Trophoblast cell (in vitro differentiated cells and primary cell): ENCODE data around the gene SMOC1.

Experiments
- DNase-seq, 2 donors: peaks; one replicate each; pipeline ENCODE4 v3.0.0-alpha.2; 2016
- H2AFZ ChIP-seq: 2 replicates; pipeline ENCODE4 v1.6.1; 2013; ENCODE audit warnings: low read length, moderate library complexity, mild to moderate bottlenecking; ENCODE audit not compliant: insufficient read depth, poor library complexity
- H2AK5ac ChIP-seq: 2 replicates; pipeline ENCODE4 v1.6.1; 2013; ENCODE audit warnings: mild to moderate bottlenecking, low read length
- H2BK120ac ChIP-seq: 2 replicates; pipeline ENCODE4 v1.6.1; 2013; ENCODE audit warnings: low read length, mild to moderate bottlenecking, moderate library complexity; ENCODE audit not compliant: insufficient read depth, poor library complexity
- H2BK12ac ChIP-seq: 2 replicates; pipeline ENCODE4 v1.6.1; 2013; ENCODE audit warnings: mild to moderate bottlenecking, low read length, moderate library complexity
- H2BK5ac ChIP-seq: 2 replicates; pipeline ENCODE4 v1.6.1; 2013; ENCODE audit warnings: low read length, low read depth, moderate library complexity, mild to moderate bottlenecking; ENCODE audit not compliant: poor library complexity
- H3K14ac ChIP-seq: 2 replicates; pipeline ENCODE4 v1.6.1; 2013; ENCODE audit warnings: mild to moderate bottlenecking, low read length
- H3K18ac ChIP-seq: 2 replicates; pipeline ENCODE4 v1.6.1; 2013; ENCODE audit warnings: mild to moderate bottlenecking, low read length
- H3K23ac ChIP-seq: 2 replicates; pipeline ENCODE4 v1.6.1; 2013; ENCODE audit warnings: low read length
- H3K27ac ChIP-seq: 2 replicates; pipeline ENCODE4 v1.5.1; 2013; ENCODE audit warnings: low read depth, mild to moderate bottlenecking, inconsistent platforms, low read length, moderate library complexity
- H3K27me3 ChIP-seq: 2 replicates; pipeline ENCODE4 v1.6.1; 2013; ENCODE audit warnings: inconsistent platforms, mild to moderate bottlenecking, low read length, moderate library complexity; ENCODE audit not compliant: insufficient read depth
- H3K36me3 ChIP-seq, 2 experiments: 1 replicate in 1 of 2; 2 replicates in 1 of 2; pipeline ENCODE4 v1.6.1; 2013; ENCODE audit warnings: low read length in 2 of 2, mild to moderate bottlenecking in 2 of 2, moderate library complexity in 1 of 2; ENCODE audit not compliant: insufficient read depth in 2 of 2, control insufficient read depth in 1 of 2
- H3K4ac ChIP-seq: 2 replicates; pipeline ENCODE4 v1.6.1; 2013; ENCODE audit warnings: low read depth, mild to moderate bottlenecking, low read length, moderate library complexity
- H3K4me1 ChIP-seq, 2 experiments: 1 replicate in 1 of 2; 2 replicates in 1 of 2; pipeline ENCODE4 v1.6.1; 2013; ENCODE audit warnings: low read length in 2 of 2, mild to moderate bottlenecking in 2 of 2, moderate library complexity in 1 of 2; ENCODE audit not compliant: insufficient read depth in 2 of 2, control insufficient read depth in 1 of 2
- H3K4me2 ChIP-seq: 2 replicates; pipeline ENCODE4 v1.6.1; 2013; ENCODE audit warnings: inconsistent platforms, mild to moderate bottlenecking, low read length, moderate library complexity
- H3K4me3 ChIP-seq: 2 replicates; pipeline ENCODE4 v1.5.1; 2013; ENCODE audit warnings: mild to moderate bottlenecking, low read depth, low read length, inconsistent platforms
- H3K79me1 ChIP-seq: one replicate; pipeline ENCODE4 v1.6.1; 2013; ENCODE audit warnings: low read length
- H3K79me2 ChIP-seq: 2 replicates; pipeline ENCODE4 v1.6.1; 2013; ENCODE audit warnings: low read length, mild to moderate bottlenecking; ENCODE audit not compliant: control insufficient read depth, insufficient read depth, poor library complexity
- H3K9ac ChIP-seq: 2 replicates; pipeline ENCODE4 v1.6.1; 2013; ENCODE audit warnings: mild to moderate bottlenecking, low read length
- H3K9me3 ChIP-seq: 2 replicates; pipeline ENCODE4 v1.6.1; 2013; ENCODE audit warnings: low read depth, mild to moderate bottlenecking, control low read depth, inconsistent platforms, low read length; ENCODE audit not compliant: insufficient read depth
- H4K12ac ChIP-seq: 2 replicates; pipeline ENCODE4 v1.6.1; 2013; ENCODE audit warnings: low read depth, mild to moderate bottlenecking, low read length, moderate library complexity
- H4K8ac ChIP-seq: 2 replicates; pipeline ENCODE4 v1.6.1; 2013; ENCODE audit warnings: low read depth, mild to moderate bottlenecking, low read length, moderate library complexity
- H4K91ac ChIP-seq: one replicate; pipeline ENCODE4 v1.6.1; 2013; ENCODE audit warnings: low read depth, mild to moderate bottlenecking, low read length, moderate library complexity
- WGBS: extraction: QIAGEN DNeasy Blood & Tissue Kit; methylation state at CpG from one replicate; pipeline ENCODE4 v1.1.7; 2013; ENCODE audit warnings: missing lambda C conversion rate; ENCODE audit not compliant: insufficient read length, insufficient coverage; ENCODE audit errors: extremely low coverage; 5-methylcytosine and 5-hydroxymethylcytosine counted together

The SMOC1 gene

GRCh38 chr14:69842686-69843420 lies 36.4 kb upstream of the SMOC1 start:
- Histone ChIP-seq H3K27ac (no peak overlapping the region), H3K4me1 (no peaks in the 10 kb centered on the region), H2BK120ac (no peak overlapping the region), H3K79me2 (no peaks in the 10 kb centered on the region), H2AK5ac (no peak overlapping the region), H4K8ac (no peak overlapping the region), H3K18ac (no peak overlapping the region), H2AFZ (no peak overlapping the region), H3K4ac (no peak overlapping the region), H3K9me3 (no peaks in the 10 kb centered on the region), H3K14ac (no peak overlapping the region), H4K91ac (no peak overlapping the region), H3K9ac (no peak overlapping the region), H3K36me3 (no peaks in the 10 kb centered on the region), H2BK12ac (no peak overlapping the region), H3K27me3 (no peaks in the 10 kb centered on the region), H4K12ac (no peak overlapping the region), H3K23ac (no peak overlapping the region), H2BK5ac (no peak overlapping the region), H3K4me3 (no peak overlapping the region), H3K4me2 (no peak overlapping the region), H3K79me1 (no peaks in the 10 kb centered on the region)
- no peak for DNase-seq
- 100% methylated on average over 1 of the region's 13 CpGs for WGBS

GRCh38 chr14:69844171-69844570 lies 35.0 kb upstream of the SMOC1 start:
- Histone ChIP-seq H2BK5ac (no peak overlapping the region), H3K23ac (no peak overlapping the region), H3K4me3 (no peak overlapping the region), H2AK5ac (no peak overlapping the region), H2BK12ac (no peak overlapping the region), H3K27ac (no peak overlapping the region), H3K4me2 (no peak overlapping the region), H3K14ac (no peak overlapping the region), H3K9ac (no peak overlapping the region), H4K8ac (no peak overlapping the region), H4K12ac (no peak overlapping the region), H2BK120ac (no peak overlapping the region), H2AFZ (no peak overlapping the region), H3K36me3 (no peaks in the 10 kb centered on the region), H3K18ac (no peak overlapping the region), H3K79me1 (no peaks in the 10 kb centered on the region), H3K79me2 (no peaks in the 10 kb centered on the region), H4K91ac (no peak overlapping the region), H3K9me3 (no peaks in the 10 kb centered on the region), H3K4me1 (no peaks in the 10 kb centered on the region), H3K27me3 (no peaks in the 10 kb centered on the region), H3K4ac (no peak overlapping the region)
- no peak for DNase-seq
- WGBS: no CpG with 5 or more reads among the region's 2 CpGs

GRCh38 chr14:69845050-69845581 lies 34.1 kb upstream of the SMOC1 start:
- Histone ChIP-seq H3K23ac (no peak overlapping the region), H4K12ac (no peak overlapping the region), H2BK12ac (no peak overlapping the region), H3K27me3 (no peaks in the 10 kb centered on the region), H2BK5ac (no peak overlapping the region), H4K8ac (no peak overlapping the region), H3K18ac (no peak overlapping the region), H3K4ac (no peak overlapping the region), H3K36me3 (no peaks in the 10 kb centered on the region), H2AK5ac (no peak overlapping the region), H2BK120ac (no peak overlapping the region), H3K4me2 (no peak overlapping the region), H2AFZ (no peak overlapping the region), H3K14ac (no peak overlapping the region), H3K4me1 (no peaks in the 10 kb centered on the region), H3K4me3 (no peak overlapping the region), H3K9ac (no peak overlapping the region), H4K91ac (no peak overlapping the region), H3K27ac (no peak overlapping the region), H3K9me3 (no peaks in the 10 kb centered on the region), H3K79me1 (no peaks in the 10 kb centered on the region), H3K79me2 (no peaks in the 10 kb centered on the region)
- no peak for DNase-seq
- WGBS: no CpG with 5 or more reads among the region's 2 CpGs

- no peak overlapping the region for H4K12ac ChIP-seq
- H3K79me2 ChIP-seq: no peaks in the 10 kb centered on the region
- no peaks in the 10 kb centered on the region for H3K36me3 ChIP-seq
- H3K9ac ChIP-seq: no peak overlapping the region
- no peaks in the 10 kb centered on the region for H3K27me3 ChIP-seq
- no peak overlapping the region for H2AK5ac ChIP-seq
- H3K9me3 ChIP-seq: no peaks in the 10 kb centered on the region
- H2BK12ac ChIP-seq: no peak overlapping the region
- no peak overlapping the region for H3K18ac ChIP-seq
- H3K4ac ChIP-seq: no peak overlapping the region
- no peak overlapping the region for H3K14ac ChIP-seq
- no peak overlapping the region for H2BK5ac ChIP-seq
- no peaks in the 10 kb centered on the region for H3K79me1 ChIP-seq
- no peak overlapping the region for H4K8ac ChIP-seq
- no peak overlapping the region for H2AFZ ChIP-seq
- no peaks in the 10 kb centered on the region for H3K4me1 ChIP-seq
- no peak overlapping the region for H3K4me2 ChIP-seq
- no peak overlapping the region for H4K91ac ChIP-seq
- H3K23ac ChIP-seq: no peak overlapping the region
- no peak overlapping the region for H3K4me3 ChIP-seq
- H2BK120ac ChIP-seq: no peak overlapping the region
- WGBS: no CpG with 5 or more reads among the region's 5 CpGs
- DNase-seq: no peak
- no peak overlapping the region for H3K27ac ChIP-seq
Observed at GRCh38 chr14:69845787-69846186, 33.4 kb upstream of the SMOC1 start.
